NB4 (cell line): ENCODE data around the gene RERE.

ENCODE experiments used
- CTCF ChIP-seq: IDR thresholded peaks from one replicate; pipeline ENCODE4 v1.5.1; 2012; ENCODE audit warnings: low read depth, low read length
- MAX ChIP-seq: IDR thresholded peaks from 2 replicates; pipeline ENCODE4 v1.6.1; 2011; ENCODE audit warnings: low read depth, low read length
- POLR2A ChIP-seq: IDR thresholded peaks from 2 replicates; pipeline ENCODE4 v1.6.1; 2011; ENCODE audit warnings: mild to moderate bottlenecking; ENCODE audit not compliant: insufficient read length; ENCODE audit errors: extremely low read depth

- TF ChIP-seq CTCF (no peak), POLR2A (no peak), MAX (no peak)
Measured at GRCh38 chr1:8587784-8588183, 229.7 kb downstream of the RERE start.
